HCT116 (cell line): Measurements from ENCODE around the gene PRPH. TPM values are rescaled to one million over a fixed set of nuclear protein-coding genes. Genes with fewer than 3 reads are reported as not detected.
"Not testable (repeated sequence)": the region's sequence is repeated elsewhere in the genome, so short reads cannot be mapped to it uniquely, and the experiment has no call there.

ENCODE experiments used
- ATAC-seq: fragments of 200-7000 bp; cut with Tn5 transposase; 2 replicates; pipeline ENCODE4 v1.9.1; 2020; ENCODE audit warnings: mild to moderate bottlenecking, moderate library complexity
- BruUV-seq: library from RNA; stranded (reverse); fragments of 400-500 nt; replicated peaks from 2 replicates; lab custom pipeline; 2021; lab: Mats Ljungman, UMichigan
- CTCF ChIA-PET: fragments of 300-600 bp; sonication (Branson Sonifier 250); formaldehyde crosslinking; loops from one replicate; lab custom pipeline; 2021; ENCODE audit warnings: antibody characterized with exemption; lab: Charles Lee
- POLR2A ChIA-PET: fragments of 300-600, 350-600 bp; sonication (Branson Sonifier 250); formaldehyde crosslinking; loops from one replicate; lab custom pipeline; 2021; ENCODE audit warnings: antibody characterized with exemption; lab: Charles Lee
- RAD21 ChIA-PET, 2 experiments: fragments of 300-600 bp; sonication (Branson Sonifier 250); formaldehyde crosslinking; loops; one replicate each; lab custom pipeline; 2023; ENCODE audit warnings: low total read pairs in 2 of 2; ENCODE audit not compliant: uncharacterized antibody in 2 of 2, unreplicated experiment in 2 of 2, low non-redundant PET in 1 of 2; lab: Charles Lee
- DNase-seq: peaks from one replicate; pipeline ENCODE4 v3.0.0-alpha.2; 2010; ENCODE audit warnings: low read depth, low spot score
- H2AFZ ChIP-seq: fragments of 200-600 bp; shearing (Covaris generic), sonication (generic); 2 replicates; pipeline ENCODE4 v1.6.1; 2017; ENCODE audit warnings: low read depth, mixed run types, mixed read lengths, antibody characterized with exemption, low read length; ENCODE audit not compliant: poor library complexity, severe bottlenecking
- H3K27ac ChIP-seq: 2 replicates; pipeline ENCODE4 v1.5.1; 2012; ENCODE audit warnings: low read depth, low read length
- H3K27me3 ChIP-seq: fragments of 200-600 bp; sonication (generic); 2 replicates; pipeline ENCODE4 v1.6.1; 2016; ENCODE audit warnings: mixed run types, low read length, mixed read lengths; ENCODE audit not compliant: insufficient read depth
- H3K36me3 ChIP-seq, 2 experiments: fragments of 200-500 bp in 1 of 2; fragments of 200-600 bp in 1 of 2; sonication (Bioruptor generic) in 1 of 2; sonication (generic) in 1 of 2; 2 replicates each; pipeline versions ENCODE4 v1.5.1 to v1.6.1; 2014 to 2016; ENCODE audit warnings: low read length in 2 of 2, inconsistent platforms in 1 of 2, mixed read lengths in 1 of 2, mixed run types in 1 of 2; ENCODE audit not compliant: insufficient read depth in 2 of 2, control insufficient read depth in 1 of 2
- H3K4me1 ChIP-seq, 2 experiments: fragments of 200-600 bp in 1 of 2; sonication (generic) in 1 of 2; 2 replicates each; pipeline versions ENCODE4 v1.5.1 to v1.6.1; 2012 to 2017; ENCODE audit warnings: low read length in 2 of 2, inconsistent platforms in 1 of 2, mild to moderate bottlenecking in 1 of 2, mixed read lengths in 1 of 2, mixed run types in 1 of 2, moderate library complexity in 1 of 2; ENCODE audit not compliant: insufficient read depth in 2 of 2, control insufficient read depth in 1 of 2
- H3K4me2 ChIP-seq: fragments of 200-600 bp; sonication (generic); 2 replicates; pipeline ENCODE4 v1.6.1; 2017; ENCODE audit warnings: mixed run types, low read length, mixed read lengths
- H3K4me3 ChIP-seq, 2 experiments: fragments of 200-600 bp in 1 of 2; sonication (generic) in 1 of 2; replicated peaks in 1 of 2; 2 replicates each; pipeline ENCODE4 v1.5.1; 2011 to 2016; ENCODE audit warnings: low read length in 2 of 2, control low read depth in 1 of 2, low read depth in 1 of 2, mild to moderate bottlenecking in 1 of 2, mixed read lengths in 1 of 2, mixed run types in 1 of 2
- H3K79me2 ChIP-seq: fragments of 200-600 bp; sonication (generic); 2 replicates; pipeline ENCODE4 v1.6.1; 2017; ENCODE audit warnings: mild to moderate bottlenecking, mixed run types, low read length, moderate library complexity, mixed read lengths; ENCODE audit not compliant: insufficient read depth
- H3K9ac ChIP-seq: fragments of 200-600 bp; sonication (generic); 2 replicates; pipeline ENCODE4 v1.6.1; 2016; ENCODE audit warnings: low read length, mixed read lengths
- H3K9me2 ChIP-seq: fragments of 200-600 bp; sonication (generic), shearing (Covaris generic); 2 replicates; pipeline ENCODE4 v1.6.1; 2017; ENCODE audit warnings: mixed run types, mild to moderate bottlenecking, moderate library complexity; ENCODE audit not compliant: insufficient read depth
- H3K9me3 ChIP-seq, 2 experiments: fragments of 200-500 bp in 1 of 2; fragments of 200-600 bp in 1 of 2; sonication (Bioruptor generic) in 1 of 2; sonication (generic) in 1 of 2; 2 replicates each; pipeline ENCODE4 v1.6.1; 2014 to 2017; ENCODE audit warnings: low read length in 2 of 2, mixed read lengths in 2 of 2, inconsistent platforms in 1 of 2, low read depth in 1 of 2, mild to moderate bottlenecking in 1 of 2, mixed run types in 1 of 2, moderate library complexity in 1 of 2; ENCODE audit not compliant: control insufficient read depth in 1 of 2, insufficient read depth in 1 of 2
- H4K20me1 ChIP-seq: fragments of 200-600 bp; sonication (generic), shearing (Covaris generic); 2 replicates; pipeline ENCODE4 v1.6.1; 2017; ENCODE audit warnings: mixed run types, mild to moderate bottlenecking, moderate library complexity; ENCODE audit not compliant: insufficient read depth
- CBX3 ChIP-seq: IDR thresholded peaks from 2 replicates; pipeline ENCODE4 v1.6.1; 2012; ENCODE audit warnings: low read depth
- CEBPB ChIP-seq: IDR thresholded peaks from 2 replicates; pipeline ENCODE4 v1.6.1; 2012; ENCODE audit warnings: low read depth
- EGR1 ChIP-seq: IDR thresholded peaks from 2 replicates; pipeline ENCODE4 v1.6.1; 2012; ENCODE audit warnings: low read depth
- ELF1 ChIP-seq: IDR thresholded peaks from 2 replicates; pipeline ENCODE4 v1.6.1; 2012; ENCODE audit warnings: low read depth, borderline replicate concordance
- FOSL1 ChIP-seq: IDR thresholded peaks from 2 replicates; pipeline ENCODE4 v1.6.1; 2012; ENCODE audit warnings: low read depth
- JUND ChIP-seq: IDR thresholded peaks from 2 replicates; pipeline ENCODE4 v1.6.1; 2012
- POLR2A ChIP-seq: IDR thresholded peaks from 2 replicates; pipeline ENCODE4 v1.7.0; 2011; ENCODE audit warnings: borderline replicate concordance; ENCODE audit not compliant: insufficient read depth, insufficient read length; ENCODE audit errors: extremely low read depth
- POLR2AphosphoS5 ChIP-seq: IDR thresholded peaks from 2 replicates; pipeline ENCODE4 v1.6.1; 2011; ENCODE audit warnings: mild to moderate bottlenecking, low read depth, low read length, moderate library complexity
- RAD21 ChIP-seq: IDR thresholded peaks from 2 replicates; pipeline ENCODE4 v1.6.1; 2012; ENCODE audit warnings: low read depth, mild to moderate bottlenecking
- SIN3A ChIP-seq: IDR thresholded peaks from 2 replicates; pipeline ENCODE4 v1.6.1; 2012; ENCODE audit warnings: low read depth
- SP1 ChIP-seq: IDR thresholded peaks from 2 replicates; pipeline ENCODE4 v1.6.1; 2012; ENCODE audit warnings: low read depth
- SRF ChIP-seq: IDR thresholded peaks from 2 replicates; pipeline ENCODE4 v1.6.1; 2012; ENCODE audit warnings: low read depth
- TCF7L2 ChIP-seq: IDR thresholded peaks from 2 replicates; pipeline ENCODE4 v1.7.0; 2011; ENCODE audit warnings: borderline replicate concordance, inconsistent platforms; ENCODE audit not compliant: insufficient read depth, insufficient read length; ENCODE audit errors: extremely low read depth
- ZFX ChIP-seq: fragments of 450-650 bp; IDR thresholded peaks from 2 replicates; pipeline ENCODE4 v1.6.1; 2017
- ZNF274 ChIP-seq: fragments of 200-500 bp; sonication (Bioruptor generic); IDR thresholded peaks from 2 replicates; pipeline ENCODE4 v1.6.1; 2014; ENCODE audit warnings: mild to moderate bottlenecking, low read depth, low read length, inconsistent platforms
- intact Hi-C: fragments of 100-400 bp; cut with micrococcal nuclease; formaldehyde crosslinking; loops from 2 replicates; pipeline ENCODE4 v1.10.0; 2022
- total RNA-seq: library from RNA; stranded (reverse); gene quantifications from one replicate; pipeline ENCODE4 v1.2.1, GENCODE V29; 2021; ENCODE audit not compliant: unreplicated experiment
- TF ChIP-seq, protein P1 (sequence below): IDR thresholded peaks from 2 replicates; pipeline ENCODE4 v1.6.1; 2011; ENCODE audit warnings: mild to moderate bottlenecking, low read length, moderate library complexity; ENCODE audit not compliant: insufficient replicate concordance; ENCODE audit errors: extremely low read depth
- TF ChIP-seq, protein P2 (sequence below): IDR thresholded peaks from 2 replicates; pipeline ENCODE4 v1.6.1; 2012

PRPH gene
- total RNA-seq, 1 experiment from 2014 or later, result 6.7 TPM

DNA sequence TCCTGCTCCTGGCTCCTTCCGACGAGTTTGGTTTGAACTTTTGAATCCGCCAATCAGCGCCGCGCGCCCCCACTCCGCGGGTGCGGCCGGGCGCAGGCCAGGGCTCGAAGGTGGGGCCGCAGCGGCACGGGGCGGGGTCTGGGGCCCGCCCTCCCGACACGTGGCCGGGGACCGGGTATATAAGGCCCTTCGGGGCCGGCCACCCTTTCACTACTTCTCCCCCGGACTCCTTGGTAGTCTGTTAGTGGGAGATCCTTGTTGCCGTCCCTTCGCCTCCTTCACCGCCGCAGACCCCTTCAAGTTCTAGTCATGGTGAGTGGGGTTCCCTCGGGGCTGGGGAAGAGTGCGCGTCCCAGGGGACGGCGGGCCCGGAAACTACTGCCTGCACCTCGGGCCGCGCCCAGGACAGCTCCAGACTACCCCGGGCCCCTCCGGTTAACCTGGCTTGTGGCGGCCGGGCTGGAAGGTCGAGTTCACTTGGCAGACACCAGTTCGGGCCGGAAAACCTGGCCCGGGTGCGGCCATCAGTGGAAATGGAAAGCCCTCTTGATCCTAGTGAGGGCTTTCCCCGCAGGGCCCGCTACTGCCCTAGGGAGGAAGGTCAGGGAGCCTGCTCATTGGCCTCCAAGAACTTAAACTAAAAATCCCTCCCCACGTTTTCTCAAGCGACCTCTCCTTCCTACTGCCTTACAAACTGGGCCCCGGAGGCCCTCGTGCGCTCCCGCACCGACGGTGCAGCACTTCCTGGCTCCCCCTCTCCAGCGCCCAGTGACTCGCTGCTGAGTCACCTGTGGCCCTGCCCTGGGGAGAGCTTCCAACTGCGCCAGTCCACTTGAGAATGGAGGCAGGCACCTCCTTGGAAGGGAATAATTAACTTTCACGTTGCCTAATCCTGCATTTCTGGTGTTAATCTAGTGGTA, 29.8 kb upstream of the PRPH start, which contains the start of gene TUBA1C:
TUBA1C (plus strand) TSS at position 210 of the 920 bp plus-strand sequence; CDS start at position 310, 100 bp downstream.
- H3K4me2 ChIP-seq, result peak within 1 kb of the TSS; percentile 91
- POLR2A ChIA-PET, result interaction anchor here (0.7 to 1.8 kb wide), 19 partner anchors 8 to 249 kb away, joined by 3 to 8 read pairs (median 4); partner anchors contain the start of genes TUBA1A and TUBA1B
- H3K9me3 ChIP-seq, result no peaks in the 10 kb centered on the region
- peak; percentile 85 for ATAC-seq
- H3K4me1 ChIP-seq, result peaks cover 23 to 44% of the 10 kb centered on the region in 2 experiments
- no peaks in the 10 kb centered on the region for H3K9me2 ChIP-seq
- TSS peak; percentile 63 for BruUV-seq
- CTCF ChIA-PET, result no interaction called here
- H4K20me1 ChIP-seq, result peaks cover 30% of the 10 kb centered on the region; the same call in 1 of the 2 replicates
- peak within 1 kb of the TSS; percentile 100 for H3K9ac ChIP-seq
- RAD21 ChIA-PET, result no interaction called here
- H3K27me3 ChIP-seq, result no peaks in the 10 kb centered on the region
- intact Hi-C loops, result loop anchor here (1.0 kb wide), 2 partner anchors 77 to 134 kb away; partner anchors contain the start of gene TUBA1B
- no peak for TF ChIP-seq RAD21
- peak; percentile 73 for TF ChIP-seq ZFX
- peak; percentile 95 for TF ChIP-seq FOSL1
- no peak for TF ChIP-seq CEBPB
- TF ChIP-seq ZNF274, result no peak
- TF ChIP-seq ELF1, result peak; percentile 35; the same call in 1 of the 2 replicates
- peak; percentile 86 for TF ChIP-seq SP1
- no peak for TF ChIP-seq EGR1
- TF ChIP-seq, protein P1, sequence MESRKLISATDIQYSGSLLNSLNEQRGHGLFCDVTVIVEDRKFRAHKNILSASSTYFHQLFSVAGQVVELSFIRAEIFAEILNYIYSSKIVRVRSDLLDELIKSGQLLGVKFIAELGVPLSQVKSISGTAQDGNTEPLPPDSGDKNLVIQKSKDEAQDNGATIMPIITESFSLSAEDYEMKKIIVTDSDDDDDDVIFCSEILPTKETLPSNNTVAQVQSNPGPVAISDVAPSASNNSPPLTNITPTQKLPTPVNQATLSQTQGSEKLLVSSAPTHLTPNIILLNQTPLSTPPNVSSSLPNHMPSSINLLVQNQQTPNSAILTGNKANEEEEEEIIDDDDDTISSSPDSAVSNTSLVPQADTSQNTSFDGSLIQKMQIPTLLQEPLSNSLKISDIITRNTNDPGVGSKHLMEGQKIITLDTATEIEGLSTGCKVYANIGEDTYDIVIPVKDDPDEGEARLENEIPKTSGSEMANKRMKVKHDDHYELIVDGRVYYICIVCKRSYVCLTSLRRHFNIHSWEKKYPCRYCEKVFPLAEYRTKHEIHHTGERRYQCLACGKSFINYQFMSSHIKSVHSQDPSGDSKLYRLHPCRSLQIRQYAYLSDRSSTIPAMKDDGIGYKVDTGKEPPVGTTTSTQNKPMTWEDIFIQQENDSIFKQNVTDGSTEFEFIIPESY, result no peak
- TF ChIP-seq POLR2AphosphoS5, result peak; percentile 96
- no peak for TF ChIP-seq CBX3
- TF ChIP-seq, protein P2, sequence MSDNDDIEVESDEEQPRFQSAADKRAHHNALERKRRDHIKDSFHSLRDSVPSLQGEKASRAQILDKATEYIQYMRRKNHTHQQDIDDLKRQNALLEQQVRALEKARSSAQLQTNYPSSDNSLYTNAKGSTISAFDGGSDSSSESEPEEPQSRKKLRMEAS, result peak; percentile 78
- TF ChIP-seq POLR2A, result peak; percentile 98
- peak; percentile 76 for TF ChIP-seq JUND
- peak; percentile 80 for TF ChIP-seq TCF7L2
- TF ChIP-seq SRF, result no peak; the same call in 1 of the 2 replicates
- TF ChIP-seq SIN3A, result peak; percentile 93
- peak; percentile 94 for DNase-seq
- H2AFZ ChIP-seq, result no peak within 1 kb of the TSS
- H3K27ac ChIP-seq, result peak within 1 kb of the TSS; percentile 99
- peaks cover 3 to 36% of the 10 kb centered on the region in 2 experiments for H3K36me3 ChIP-seq
- peak within 1 kb of the TSS; percentile 88 to 98 for H3K4me3 ChIP-seq
- peaks cover 65% of the 10 kb centered on the region for H3K79me2 ChIP-seq

DNA sequence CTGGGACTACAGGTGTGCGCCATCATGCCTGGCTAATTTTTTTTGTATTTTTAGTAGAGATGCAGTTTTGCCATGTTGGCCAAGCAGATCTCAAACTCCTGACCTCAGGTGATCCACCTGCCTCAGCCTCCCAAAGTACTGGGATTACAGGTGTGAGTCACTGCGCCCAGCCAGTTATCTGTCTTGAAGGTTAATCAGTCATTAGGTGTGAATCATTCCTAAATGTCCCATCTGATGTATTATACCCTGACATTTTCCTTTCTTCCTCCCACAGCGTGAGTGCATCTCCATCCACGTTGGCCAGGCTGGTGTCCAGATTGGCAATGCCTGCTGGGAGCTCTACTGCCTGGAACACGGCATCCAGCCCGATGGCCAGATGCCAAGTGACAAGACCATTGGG, 25.8 kb upstream of the PRPH start:
- H3K4me3 ChIP-seq, H3K9ac ChIP-seq, H3K9me3 ChIP-seq, ATAC-seq, H3K4me2 ChIP-seq, H3K27me3 ChIP-seq, H3K27ac ChIP-seq, RAD21 ChIA-PET, H2AFZ ChIP-seq, H3K9me2 ChIP-seq, CTCF ChIA-PET, intact Hi-C loops, DNase-seq, BruUV-seq: not testable (repeated sequence)
- peaks cover 71% of the 10 kb centered on the region for H3K79me2 ChIP-seq
- POLR2A ChIA-PET, result interaction anchor here (1.7 kb wide), 1 partner anchor 8 kb away, joined by 7 read pairs; no protein-coding TSS in a partner anchor
- H3K36me3 ChIP-seq, result peaks cover 23 to 67% of the 10 kb centered on the region in 2 experiments
- peaks cover 56% of the 10 kb centered on the region; the same call in 1 of the 2 replicates for H4K20me1 ChIP-seq
- peaks cover 13 to 28% of the 10 kb centered on the region in 2 experiments for H3K4me1 ChIP-seq
